ENCODE results near the gene RSU1.

The RSU1 gene

DNA sequence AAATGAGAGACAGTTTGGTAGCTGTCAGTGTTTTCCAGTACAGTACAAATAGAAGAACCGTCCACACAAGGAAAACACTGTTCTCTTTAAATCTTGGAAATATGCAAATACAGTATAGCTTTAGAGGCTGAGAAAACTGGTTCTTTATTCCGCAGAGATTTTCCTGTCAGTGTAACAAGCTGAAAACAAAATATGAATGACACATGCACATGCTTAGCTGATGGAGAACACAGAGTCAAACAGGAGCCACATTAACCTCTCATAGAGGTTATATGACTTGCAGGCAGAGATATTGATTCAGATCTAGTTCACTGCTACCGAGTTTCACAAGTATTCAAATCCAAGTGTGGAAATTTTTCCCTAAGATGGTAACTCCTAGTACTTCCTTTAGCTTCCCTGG lies 160.3 kb downstream of the RSU1 start:
- in situ Hi-C loops (cut with HindIII; ENCODE audit: low pct_unique_long_range_greater_than_20kb, low sequenced_read_pairs): no loop called here
- TF ChIP-seq JUND (IDR thresholded peaks at IDR 0.05; ENCODE audit: low read depth): no peak
- DNase-seq (ENCODE audit: low read depth in 1 of 2, low spot score in 1 of 2): no peak

DNA sequence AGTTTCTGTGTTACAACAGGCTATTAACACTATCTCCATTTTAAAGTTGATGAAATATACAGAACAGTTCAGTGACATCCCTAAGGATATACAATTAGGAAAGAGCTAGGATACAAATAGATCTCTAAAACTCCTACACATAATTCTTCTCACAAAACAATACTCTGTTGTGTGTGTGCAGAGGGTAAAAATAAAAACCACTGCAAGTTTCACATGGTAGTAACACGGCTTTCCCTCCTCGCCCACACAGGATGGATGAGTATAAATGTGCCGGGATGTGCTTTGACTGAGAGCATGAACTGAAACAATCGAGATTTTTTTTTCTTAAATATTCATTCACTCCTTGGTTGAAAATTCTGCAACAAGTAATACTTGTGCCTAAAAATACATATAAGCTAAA lies 164.0 kb downstream of the RSU1 start:
- no peak for TF ChIP-seq JUND (IDR thresholded peaks at IDR 0.05; ENCODE audit: low read depth)
- in situ Hi-C loops (cut with HindIII; ENCODE audit: low pct_unique_long_range_greater_than_20kb, low sequenced_read_pairs): no loop called here
- no peak for DNase-seq (ENCODE audit: low read depth in 1 of 2, low spot score in 1 of 2)

DNA sequence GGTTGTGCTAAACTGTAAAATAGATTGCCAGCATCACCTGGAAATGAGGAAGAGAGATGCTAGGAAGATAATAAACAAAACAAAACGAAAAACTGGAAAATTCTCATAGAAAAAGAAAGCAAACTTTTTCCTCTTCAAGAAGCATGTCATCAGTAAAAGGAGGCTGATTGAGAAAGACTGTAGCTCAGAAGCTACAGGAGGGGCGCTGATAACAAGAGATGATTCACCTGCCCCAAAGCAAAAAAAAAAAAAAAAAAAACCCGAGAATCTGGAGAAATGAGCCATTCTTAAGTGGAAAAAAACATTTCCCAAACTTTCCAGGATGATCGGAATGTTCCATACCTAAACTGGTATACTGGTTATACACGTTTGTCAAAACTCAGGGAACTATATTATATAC lies 165.1 kb downstream of the RSU1 start:
- in situ Hi-C loops (cut with HindIII; ENCODE audit: low pct_unique_long_range_greater_than_20kb, low sequenced_read_pairs): no loop called here

DNA sequence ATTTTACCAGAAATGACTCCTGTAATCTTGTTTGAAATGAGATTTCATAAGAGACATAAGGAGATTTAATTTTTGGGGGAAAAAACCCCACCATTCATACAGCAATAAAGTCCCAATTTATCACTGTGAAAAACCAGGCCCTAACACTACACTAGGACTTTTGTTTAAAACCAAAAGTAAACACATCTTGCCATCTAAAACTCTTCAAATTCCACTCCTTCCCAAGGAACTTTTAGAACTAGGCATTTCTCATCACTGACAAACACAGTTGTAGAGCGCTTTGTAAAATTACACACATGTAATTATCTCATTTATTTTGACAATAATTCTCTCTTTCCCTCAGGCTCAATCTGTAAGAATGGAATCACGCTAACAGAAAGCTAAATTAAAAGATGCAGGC lies 167.5 kb downstream of the RSU1 start:
- in situ Hi-C loops (cut with HindIII; ENCODE audit: low pct_unique_long_range_greater_than_20kb, low sequenced_read_pairs): no loop called here
- TF ChIP-seq JUND (IDR thresholded peaks at IDR 0.05; ENCODE audit: low read depth): no peak
- DNase-seq (ENCODE audit: low read depth in 1 of 2, low spot score in 1 of 2): no peak

More for the DNA sequence above, 165.1 kb downstream of the RSU1 start:
- TF ChIP-seq JUND (IDR thresholded peaks at IDR 0.05; ENCODE audit: low read depth): no peak
- DNase-seq (ENCODE audit: low read depth in 1 of 2, low spot score in 1 of 2): no peak

DNA sequence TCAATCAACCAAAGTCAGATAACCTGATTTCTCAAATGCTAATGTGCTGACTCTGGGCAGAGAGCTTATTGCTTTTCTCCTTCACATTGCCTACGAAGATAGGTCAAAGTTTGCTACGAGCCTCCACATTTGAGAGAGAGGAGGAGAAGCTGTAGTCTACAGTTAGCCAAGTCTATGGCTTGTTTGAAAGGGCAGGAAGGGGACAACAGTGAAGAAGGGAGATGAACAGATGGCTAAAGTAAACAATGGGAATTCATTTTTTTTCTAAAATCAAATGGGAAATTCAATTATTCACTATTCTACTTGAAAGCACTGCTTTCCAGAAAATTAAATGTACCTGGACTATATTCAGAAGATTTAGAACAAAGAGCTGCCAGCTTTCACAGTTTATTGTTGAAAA lies 168.9 kb downstream of the RSU1 start:
- no peak for DNase-seq (ENCODE audit: low read depth in 1 of 2, low spot score in 1 of 2)
- in situ Hi-C loops (cut with HindIII; ENCODE audit: low pct_unique_long_range_greater_than_20kb, low sequenced_read_pairs): no loop called here
- no peak for TF ChIP-seq JUND (IDR thresholded peaks at IDR 0.05; ENCODE audit: low read depth)

DNA sequence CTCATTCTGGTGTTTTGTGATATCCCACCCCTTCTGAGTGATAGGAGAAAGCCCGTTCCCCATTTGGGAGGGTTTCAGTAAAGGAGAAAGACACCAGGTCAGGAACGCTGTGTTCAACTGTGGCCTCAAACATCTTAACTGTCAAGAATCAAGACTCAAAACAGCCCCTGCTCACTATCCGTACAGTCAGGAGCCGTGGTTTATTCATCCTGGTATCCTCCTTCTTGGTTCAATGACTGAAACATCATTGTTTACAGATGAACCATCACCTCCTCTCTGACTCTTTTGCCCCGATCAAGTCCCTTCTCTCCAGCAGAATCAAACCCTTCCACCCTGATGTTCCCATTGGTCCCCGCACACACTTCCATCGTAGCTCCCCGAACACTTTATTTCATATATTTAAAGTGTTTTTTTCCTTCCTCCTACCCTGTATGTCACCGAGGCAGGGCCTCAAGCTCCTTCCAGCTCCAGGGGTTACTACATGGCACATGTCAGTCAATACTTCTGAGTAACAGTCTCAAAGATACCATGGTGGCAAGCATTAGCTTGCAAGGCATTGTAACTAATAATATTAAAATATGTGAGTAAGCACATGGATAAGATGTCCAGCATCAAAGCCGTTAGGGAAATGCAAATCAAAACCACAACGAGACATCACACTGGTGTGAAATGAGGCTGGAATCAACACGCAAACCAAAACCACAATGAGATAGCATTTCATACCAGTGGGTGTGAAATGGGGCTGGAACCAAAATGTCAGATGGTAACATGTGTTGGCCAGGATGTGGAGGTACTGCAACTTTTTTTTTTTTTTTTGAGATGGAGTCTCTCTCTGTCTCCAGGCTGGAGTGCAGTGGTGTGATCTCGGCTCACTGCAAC lies 170.8 kb downstream of the RSU1 start:
- DNase-seq (ENCODE audit: low read depth in 1 of 2, low spot score in 1 of 2): no peak
- no peak for TF ChIP-seq JUND (IDR thresholded peaks at IDR 0.05; ENCODE audit: low read depth)

DNA sequence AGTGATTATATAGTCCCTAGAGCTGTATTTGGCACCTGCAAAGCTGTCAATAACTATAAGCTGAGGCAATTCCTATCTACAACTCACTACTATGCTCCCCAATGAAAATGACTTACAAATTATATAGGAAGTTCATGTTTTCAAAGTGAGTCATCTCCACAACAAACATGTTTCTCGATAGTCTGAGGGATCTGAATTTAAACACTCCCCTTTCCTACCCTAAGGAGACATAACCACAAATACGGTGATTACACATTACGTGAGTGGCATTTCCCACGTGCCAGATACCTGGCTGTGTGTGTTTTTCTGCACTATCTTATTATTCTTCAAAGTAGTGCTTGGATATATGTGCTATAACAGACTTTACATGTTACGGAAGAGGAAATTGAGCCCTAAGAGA lies 173.1 kb downstream of the RSU1 start:
- in situ Hi-C loops (cut with HindIII; ENCODE audit: low pct_unique_long_range_greater_than_20kb, low sequenced_read_pairs): no loop called here
- no peak for DNase-seq (ENCODE audit: low read depth in 1 of 2, low spot score in 1 of 2)
- no peak for TF ChIP-seq JUND (IDR thresholded peaks at IDR 0.05; ENCODE audit: low read depth)

More for the DNA sequence above, 170.8 kb downstream of the RSU1 start:
- in situ Hi-C loops (cut with HindIII; ENCODE audit: low pct_unique_long_range_greater_than_20kb, low sequenced_read_pairs): no loop called here

DNA sequence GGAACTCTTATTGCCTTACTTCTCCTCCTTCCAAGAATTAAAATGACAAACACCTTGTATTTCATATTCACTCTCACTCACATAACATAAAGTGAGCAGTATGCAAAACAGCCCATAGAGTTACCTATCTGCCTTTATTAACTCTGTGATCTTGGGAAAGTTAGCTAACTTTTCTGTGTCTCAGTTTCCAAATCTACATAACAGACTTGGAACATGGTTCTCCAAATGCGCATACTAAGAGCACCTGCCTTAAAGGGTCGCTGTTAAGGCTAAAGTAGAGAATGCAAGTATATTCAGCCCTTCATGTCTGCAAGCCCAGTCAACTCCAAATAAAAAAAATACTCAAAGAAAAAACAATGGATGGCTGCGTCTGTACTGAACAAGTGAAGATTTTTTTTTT lies 173.7 kb downstream of the RSU1 start:
- no peak for DNase-seq (ENCODE audit: low read depth in 1 of 2, low spot score in 1 of 2)
- no peak for TF ChIP-seq JUND (IDR thresholded peaks at IDR 0.05; ENCODE audit: low read depth)
- in situ Hi-C loops (cut with HindIII; ENCODE audit: low pct_unique_long_range_greater_than_20kb, low sequenced_read_pairs): no loop called here

DNA sequence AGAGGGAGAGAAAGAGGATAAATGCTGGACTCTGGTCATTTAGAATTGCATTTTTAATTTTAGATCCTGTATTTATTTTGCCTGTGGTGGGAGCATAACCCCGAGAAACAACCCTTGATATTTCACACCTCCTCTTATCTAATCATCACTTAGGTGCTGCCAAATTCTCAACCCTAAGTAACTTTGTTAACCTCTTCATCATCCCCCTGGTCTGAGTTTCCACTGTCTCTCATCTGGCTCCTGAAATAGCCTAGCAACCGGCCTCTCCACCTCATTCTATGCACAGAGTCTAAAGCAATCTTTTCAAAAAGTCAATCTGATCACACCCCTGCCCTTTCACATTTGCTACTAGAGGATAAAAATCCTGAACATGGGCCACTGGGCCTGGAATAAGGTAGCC lies 177.1 kb downstream of the RSU1 start:
- in situ Hi-C loops (cut with HindIII; ENCODE audit: low pct_unique_long_range_greater_than_20kb, low sequenced_read_pairs): no loop called here
- no peak for TF ChIP-seq JUND (IDR thresholded peaks at IDR 0.05; ENCODE audit: low read depth)
- DNase-seq (ENCODE audit: low read depth in 1 of 2, low spot score in 1 of 2): no peak

DNA sequence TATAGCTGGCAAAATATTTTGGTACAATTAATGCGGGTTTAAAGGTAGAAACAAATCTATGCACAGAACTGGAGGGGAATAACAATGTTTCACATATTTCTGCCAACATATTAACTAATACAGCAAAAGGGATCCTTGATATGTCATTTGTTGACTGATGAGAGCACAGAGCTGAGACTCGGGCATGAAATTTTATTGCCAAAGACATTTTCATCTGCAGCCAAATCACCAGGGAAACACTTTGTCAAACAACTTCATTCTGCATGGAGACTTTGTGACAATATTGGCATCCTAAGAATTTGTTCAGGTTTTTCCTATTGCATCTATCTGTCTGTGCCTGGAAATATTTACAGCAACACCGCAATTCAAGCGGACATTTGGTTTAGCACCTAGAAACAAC lies 177.8 kb downstream of the RSU1 start:
- in situ Hi-C loops (cut with HindIII; ENCODE audit: low pct_unique_long_range_greater_than_20kb, low sequenced_read_pairs): no loop called here
- TF ChIP-seq JUND (IDR thresholded peaks at IDR 0.05; ENCODE audit: low read depth): no peak

DNA sequence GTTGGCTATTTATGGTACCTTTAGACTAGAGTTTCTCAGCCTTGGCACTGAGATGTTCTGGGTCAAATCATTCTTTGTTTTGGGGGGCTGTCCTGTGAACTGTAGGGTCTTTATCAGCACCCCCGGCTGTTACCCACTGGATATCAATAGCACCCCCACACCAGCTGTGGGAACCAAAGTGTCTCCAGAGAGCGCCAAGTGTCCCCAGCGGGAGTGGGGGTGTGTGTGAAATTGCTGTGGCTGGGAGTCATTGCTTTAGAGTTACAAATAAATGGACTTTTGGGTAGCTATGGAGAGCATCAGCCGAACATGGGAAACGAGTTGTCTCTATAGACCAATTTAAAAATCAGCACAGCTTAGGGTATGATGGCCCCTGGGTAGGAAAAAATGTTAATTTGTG lies 184.2 kb downstream of the RSU1 start:
- in situ Hi-C loops (cut with HindIII; ENCODE audit: low pct_unique_long_range_greater_than_20kb, low sequenced_read_pairs): no loop called here
- no peak for TF ChIP-seq JUND (IDR thresholded peaks at IDR 0.05; ENCODE audit: low read depth)
- no peak for DNase-seq (ENCODE audit: low read depth in 1 of 2, low spot score in 1 of 2)

More for the DNA sequence above, 177.8 kb downstream of the RSU1 start:
- no peak for DNase-seq (ENCODE audit: low read depth in 1 of 2, low spot score in 1 of 2)

DNA sequence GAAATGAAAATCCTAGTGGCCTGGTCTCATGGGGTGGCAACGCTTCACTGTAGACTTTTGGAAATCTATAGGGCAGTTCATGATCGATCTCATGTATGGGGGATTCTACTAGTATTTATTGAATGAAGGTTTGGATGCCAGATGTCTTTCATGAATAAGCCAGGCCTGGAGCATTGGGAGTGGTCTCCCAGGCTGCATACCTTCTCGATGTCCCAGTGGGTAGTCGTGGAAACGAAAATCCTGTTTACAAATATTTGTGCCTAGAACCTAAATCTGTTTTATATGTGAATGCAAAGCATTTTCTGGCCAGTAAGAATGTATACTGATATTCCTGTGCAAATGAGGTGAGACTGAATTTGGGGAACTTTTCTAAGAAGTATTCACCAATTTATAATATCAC lies 190.5 kb downstream of the RSU1 start:
- no peak for TF ChIP-seq JUND (IDR thresholded peaks at IDR 0.05; ENCODE audit: low read depth)
- in situ Hi-C loops (cut with HindIII; ENCODE audit: low pct_unique_long_range_greater_than_20kb, low sequenced_read_pairs): no loop called here
- DNase-seq (ENCODE audit: low read depth in 1 of 2, low spot score in 1 of 2): no peak

DNA sequence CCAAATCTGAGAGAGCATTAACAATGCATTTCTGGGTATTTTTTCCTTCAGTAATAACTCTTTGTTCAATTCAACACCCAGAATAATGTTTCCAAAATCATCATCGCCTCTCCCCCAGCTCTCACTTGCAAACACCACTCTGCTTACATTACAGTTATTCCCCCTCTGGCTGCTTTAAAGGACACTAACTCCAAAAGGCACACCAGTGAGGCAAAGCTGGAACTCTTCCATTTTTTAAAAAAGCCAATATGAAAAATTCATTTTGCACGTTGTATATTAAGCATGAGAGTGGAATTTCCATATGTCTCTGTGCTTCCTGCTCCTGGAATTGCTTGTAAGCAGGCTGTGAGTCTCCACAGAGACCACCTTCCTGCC lies 204.3 kb downstream of the RSU1 start:
- DNase-seq (ENCODE audit: low read depth in 1 of 2, low spot score in 1 of 2): no peak
- no peak for TF ChIP-seq JUND (IDR thresholded peaks at IDR 0.05; ENCODE audit: low read depth)
- in situ Hi-C loops (cut with HindIII; ENCODE audit: low pct_unique_long_range_greater_than_20kb, low sequenced_read_pairs): no loop called here
